Stimulated activated CD4-positive, alpha-beta T cell treated with anti-CD3 and anti-CD28 coated beads, TNF-alpha, amount 100 ng/mL, for 24 hours (primary cell): Measurements from ENCODE around the gene POLR2J.

Experiments used
- DNase-seq, 3 experiments: peaks; one replicate each; pipeline ENCODE4 v3.0.0-alpha.2; 2020; ENCODE audit warnings: low read depth in 3 of 3

The POLR2J gene

DNA sequence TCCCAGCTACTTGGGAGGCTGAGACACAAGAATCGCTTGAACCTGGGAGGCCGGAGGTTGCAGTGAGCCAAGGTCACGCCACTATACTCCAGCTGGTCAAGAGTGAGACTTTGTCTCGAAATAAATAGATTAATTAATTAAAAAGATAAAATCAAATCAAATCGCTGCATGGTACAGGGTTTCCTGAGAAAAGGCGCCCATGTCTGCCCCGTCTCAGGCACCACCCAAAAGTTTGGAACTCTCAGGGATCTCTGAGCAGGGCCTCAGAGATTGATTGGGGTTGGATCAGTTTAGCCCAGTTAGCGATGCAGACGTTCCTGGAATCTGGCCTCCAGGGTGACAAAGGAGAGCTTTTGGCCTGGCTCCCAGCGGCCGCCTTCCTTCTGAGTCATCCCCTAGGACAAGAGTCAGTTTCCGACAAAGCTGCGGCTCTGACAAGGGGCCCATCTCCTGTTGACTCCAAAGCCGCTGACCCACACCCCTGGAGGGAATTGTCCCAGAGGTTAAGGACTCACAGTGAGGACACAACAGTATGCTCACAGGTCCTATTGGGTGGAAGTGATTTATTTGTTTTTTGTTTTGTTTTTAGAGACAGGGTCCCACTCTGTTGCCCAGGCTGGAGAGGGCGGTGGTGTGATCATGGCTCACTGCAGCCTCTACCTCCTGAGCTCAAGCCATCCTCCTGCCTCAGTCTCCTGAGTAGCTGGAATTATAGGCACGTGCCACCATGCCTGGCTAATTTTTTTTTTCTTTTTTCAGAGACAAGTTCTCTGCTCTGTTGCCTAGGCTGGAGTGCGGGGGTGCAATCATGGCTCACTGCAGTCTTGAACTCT, 38.5 kb downstream of the POLR2J start:
- DNase-seq: no peak

DNA sequence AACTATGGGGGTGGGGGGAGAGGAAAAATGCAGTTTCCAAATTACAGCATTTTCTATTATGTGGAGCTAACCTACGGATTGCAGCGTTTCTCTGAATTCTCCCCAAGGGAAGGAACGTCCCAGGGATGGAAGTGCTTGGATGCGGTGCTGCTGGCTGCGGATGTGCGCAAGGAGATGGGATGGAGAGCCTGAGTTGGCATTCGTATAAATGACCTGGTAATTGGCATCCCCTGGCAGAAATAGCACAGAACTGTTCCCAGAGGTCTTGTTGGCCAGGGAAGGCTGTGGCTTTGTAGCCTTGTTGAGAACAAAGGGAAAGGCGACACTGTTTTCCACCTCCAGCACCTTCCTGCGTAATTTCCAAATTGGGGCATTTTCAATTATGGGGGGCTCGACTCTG, 42.6 kb downstream of the POLR2J start:
- DNase-seq: no peak

DNA sequence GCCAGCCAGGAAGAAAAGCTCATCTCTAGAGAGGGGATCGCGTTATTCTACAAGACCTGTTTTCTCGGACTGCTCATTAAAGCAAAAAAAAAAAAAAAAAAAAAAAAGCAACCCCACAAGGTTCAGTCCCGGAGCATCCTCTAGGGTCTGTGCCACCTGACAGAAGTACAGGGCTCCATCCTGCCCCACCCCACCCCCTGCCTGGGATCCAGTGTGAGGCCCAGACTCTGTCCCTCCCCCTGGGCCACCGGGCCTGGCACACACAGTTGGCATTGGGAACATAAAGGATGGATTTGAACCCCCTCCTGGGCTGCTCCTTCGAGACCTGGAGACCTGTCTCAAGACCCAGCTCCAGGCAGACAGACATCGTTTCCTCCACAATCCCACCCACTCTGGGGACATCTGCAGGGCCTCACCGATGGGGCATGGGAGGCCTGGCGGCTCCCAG, 44.7 kb downstream of the POLR2J start:
- DNase-seq: no peak

DNA sequence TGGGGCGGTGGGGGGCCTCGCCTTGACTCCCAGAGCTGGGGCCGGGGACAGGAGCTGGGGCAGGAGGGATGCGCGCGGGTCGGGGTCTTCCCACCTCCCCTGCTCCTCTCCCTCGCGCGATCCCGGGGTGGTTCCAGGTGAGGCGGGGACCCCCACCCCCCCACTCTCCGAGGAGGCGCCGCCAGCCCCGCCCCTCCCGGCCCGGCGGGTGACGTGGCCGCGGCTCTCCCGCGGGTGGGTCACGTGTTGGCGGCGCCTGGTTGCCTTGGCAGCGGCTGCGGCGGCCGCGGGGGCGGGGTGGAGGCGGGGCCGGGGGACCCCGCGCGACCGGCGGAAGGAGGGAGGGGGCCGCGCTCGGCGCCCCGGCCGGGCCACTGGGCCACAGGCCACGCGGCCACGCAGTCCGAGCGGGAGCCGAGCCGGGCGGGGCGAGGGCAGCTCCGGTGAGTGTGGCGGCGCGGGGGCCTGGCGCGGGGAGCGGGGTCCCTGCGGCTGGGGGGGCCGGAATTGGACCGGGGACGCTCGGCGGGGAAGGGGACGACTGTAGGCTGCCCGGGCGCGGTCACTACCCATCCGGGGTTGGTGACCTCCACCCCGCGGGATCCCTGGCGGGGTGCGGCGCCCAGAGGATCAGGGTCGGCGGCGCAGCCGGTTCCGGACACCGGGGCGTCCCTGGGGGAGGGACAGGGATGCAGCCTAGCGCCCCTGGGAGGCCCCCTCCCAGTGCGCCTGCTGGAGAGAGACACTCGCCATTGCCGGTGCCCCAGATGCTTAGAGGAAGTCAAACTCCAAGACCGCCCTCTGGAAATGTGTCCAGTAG, 45.3 kb downstream of the POLR2J start, which contains the start of gene ORAI2:
Gene ORAI2 (plus strand): TSS at position 357 of the 820 bp plus-strand sequence. CDS start 5,382 bp downstream, outside the sequence.
- DNase-seq: peak; percentile 76 to 85 (median 77)

DNA sequence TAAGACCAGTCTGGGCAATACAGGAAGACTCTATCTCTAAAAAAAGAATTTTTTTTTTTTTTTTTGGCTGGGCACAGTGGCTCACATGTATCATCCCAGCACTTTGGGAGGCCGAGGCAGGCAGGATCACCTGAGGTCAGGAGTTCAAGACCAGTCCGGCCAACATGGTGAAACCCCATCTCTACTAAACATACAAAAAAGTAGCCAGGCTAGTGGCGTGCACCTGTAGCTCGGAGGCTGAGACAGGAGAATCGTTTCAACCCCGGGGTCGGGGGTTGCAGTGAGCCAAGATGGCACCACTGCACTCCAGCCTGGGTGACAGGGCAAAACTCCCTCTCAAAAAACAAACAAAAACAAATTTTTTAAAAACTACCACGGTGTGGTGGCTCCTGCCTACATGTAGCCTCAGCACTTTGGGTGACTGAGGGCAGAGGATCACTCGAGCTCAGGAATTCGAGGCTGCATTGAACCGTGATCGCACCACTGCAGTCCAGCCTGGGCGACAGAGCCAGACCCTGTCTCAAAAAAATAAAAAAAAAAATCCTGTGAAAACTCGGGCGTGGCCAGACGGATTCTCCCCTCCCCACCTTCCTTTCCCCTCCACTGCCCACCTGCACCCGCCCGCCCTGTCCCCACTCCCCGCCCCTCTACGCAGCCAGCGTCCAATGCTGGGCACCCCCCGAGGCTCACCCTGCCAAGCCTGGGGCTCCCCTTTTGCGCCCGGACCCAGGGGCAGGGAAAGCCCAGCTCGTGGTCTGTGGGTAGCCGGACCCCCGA, 46.1 kb downstream of the POLR2J start:
- DNase-seq: no peak

DNA sequence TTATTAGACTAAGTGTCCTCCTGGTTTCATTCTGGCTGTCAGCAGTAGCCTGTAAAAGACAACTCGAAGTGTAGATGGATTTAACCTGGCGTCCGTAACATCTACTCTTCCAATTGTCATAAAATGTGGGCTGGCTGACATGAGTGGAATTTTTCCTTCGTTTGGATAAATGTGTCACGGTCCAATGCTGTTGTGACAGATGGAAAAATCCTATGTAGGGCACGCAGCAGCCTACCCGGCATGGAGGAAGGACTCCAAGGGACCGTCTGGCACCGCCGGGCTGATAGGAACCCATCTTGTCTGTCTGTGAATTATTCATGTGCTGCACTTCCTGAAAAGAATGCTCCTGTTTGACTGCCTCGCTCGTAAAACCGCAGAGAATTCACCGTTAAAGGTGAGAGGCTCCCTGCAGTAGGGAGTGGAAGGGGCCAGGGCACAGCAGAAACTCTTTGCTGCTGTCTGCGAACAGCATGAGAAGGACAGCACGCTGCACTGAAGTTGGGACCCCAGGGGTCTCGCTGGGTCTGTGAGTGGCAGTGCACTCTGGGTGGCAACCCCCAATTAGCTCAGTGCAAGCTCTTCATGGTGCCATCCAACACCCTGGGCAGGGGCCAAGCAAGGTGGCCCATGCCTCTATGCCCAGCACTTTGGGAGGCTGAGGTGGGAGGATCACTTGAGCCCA, 47.0 kb downstream of the POLR2J start:
- peak in 2 of 3 experiments; percentile 31 to 38 for DNase-seq

DNA sequence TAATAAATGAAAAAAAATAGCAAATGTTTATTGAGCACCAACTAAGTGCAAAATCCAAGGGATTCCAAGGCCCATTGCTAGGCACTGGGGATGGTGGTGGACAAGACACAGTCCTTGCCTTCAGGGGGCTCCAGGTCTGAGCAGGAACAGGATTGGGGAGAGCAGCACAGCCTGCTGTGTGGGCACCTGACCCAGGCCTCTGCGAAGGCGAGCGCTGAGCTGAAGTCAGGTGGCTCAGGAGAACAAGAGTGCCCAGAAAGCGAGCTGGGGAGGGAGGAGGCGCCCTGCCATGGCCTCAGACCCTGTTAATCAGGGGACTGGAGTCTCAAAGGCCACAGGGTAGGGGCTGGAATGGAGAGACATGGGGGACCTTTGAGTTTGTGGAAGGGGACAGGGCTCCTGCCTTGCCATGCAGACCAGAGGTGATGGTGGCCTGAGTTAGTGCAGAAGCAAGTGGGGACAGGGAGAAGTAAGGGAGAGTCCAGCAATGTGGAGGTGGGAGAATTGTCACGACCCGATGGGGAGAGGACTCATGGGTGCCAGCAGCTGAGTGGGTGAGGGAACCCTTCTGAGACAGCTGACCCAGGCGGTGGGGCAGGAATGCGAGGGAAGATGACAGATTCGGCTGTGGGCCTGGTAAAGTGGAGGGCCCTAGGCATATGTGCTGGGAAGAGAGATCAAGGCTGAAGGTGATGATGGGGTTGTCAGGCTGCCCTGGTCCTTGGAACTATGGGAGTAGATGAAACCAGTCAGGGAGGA, 49.4 kb downstream of the POLR2J start:
- no peak for DNase-seq

DNA sequence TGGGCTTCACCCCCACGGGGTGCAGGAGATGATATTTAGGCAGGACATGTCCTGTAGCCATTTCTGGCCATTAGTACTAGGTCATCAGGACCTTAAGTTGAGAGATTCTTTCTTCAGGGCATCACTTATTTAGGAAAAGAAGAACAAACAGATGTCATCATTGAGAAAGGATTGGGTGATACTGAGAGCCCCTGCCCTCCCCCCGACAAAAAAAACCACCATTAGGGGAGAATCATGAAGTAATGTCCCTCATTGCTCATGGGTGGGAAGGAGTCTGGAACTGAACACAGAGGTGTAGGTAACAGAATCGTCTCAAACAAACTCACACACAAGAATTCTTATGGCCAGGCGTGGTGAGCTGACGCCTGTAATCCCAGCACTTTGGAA, 51.7 kb downstream of the POLR2J start:
- DNase-seq: no peak

DNA sequence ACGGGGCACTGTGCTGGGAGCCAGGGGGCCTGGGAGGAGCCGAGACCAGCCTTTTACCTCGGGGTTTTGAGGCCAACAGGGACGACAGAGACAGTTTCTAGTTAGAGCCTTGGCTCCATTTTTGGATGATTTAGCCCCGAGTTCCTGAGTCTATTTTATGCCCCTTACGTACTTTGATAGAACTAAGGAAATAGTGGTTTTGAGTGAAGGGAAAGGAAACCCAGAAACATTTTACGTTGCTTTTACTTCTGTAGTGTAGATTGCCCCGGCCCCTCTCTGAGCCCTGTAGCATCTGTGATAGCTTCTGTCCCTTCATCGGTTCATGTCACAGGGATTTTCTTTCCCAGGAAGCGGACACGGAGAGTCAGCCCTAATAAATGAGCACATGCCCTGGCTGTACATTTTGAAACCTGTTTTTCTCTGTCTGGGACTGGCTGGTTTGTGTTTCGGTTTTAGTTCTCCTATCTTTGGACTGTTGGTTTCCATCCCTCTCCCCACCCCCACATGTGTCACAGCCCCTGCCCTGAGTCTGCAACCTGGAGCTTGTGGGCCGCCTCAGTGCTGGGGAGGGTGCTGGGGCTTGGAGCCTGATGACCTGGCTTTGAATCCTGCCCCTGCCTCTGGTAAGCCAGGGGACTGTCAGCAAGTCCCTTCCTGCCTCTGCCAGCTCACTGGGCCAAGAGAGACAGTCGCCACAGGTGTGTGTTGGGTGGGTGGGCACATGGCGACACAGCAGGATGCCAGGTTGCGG, 52.3 kb downstream of the POLR2J start:
- DNase-seq: peak; percentile 59 to 78 (median 63)

DNA sequence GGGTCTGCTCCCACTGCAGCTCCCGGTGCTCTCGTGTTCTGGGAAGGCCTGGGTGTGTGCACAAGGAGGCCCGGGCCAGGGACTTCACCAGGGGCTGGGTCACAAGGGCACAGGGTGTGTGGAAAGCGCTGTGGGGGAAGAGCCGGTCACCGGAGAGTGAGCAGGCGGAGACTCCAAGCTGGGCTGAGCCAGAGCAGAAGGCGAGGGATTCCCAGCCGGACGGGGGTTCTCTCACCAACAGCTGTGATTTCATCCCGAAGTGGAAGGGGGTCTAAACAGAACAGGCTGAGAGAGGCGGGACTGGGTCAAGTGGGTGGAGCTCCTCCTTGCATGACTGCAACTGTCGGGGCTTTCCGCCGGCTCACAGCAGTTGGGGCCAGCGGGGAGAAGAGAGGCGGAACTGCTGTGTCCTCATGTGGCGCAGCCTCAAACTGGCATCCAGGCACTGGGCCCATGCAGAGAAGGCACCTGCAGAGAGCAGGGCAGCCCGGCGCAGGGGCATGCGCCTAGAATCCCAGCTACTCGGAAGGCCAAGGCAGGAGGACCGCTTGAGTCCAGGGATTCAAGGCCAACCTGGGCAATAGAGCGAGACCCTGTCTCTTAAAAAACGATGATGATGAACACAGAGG, 53.0 kb downstream of the POLR2J start:
- DNase-seq: peak; percentile 72 to 78 (median 75)

DNA sequence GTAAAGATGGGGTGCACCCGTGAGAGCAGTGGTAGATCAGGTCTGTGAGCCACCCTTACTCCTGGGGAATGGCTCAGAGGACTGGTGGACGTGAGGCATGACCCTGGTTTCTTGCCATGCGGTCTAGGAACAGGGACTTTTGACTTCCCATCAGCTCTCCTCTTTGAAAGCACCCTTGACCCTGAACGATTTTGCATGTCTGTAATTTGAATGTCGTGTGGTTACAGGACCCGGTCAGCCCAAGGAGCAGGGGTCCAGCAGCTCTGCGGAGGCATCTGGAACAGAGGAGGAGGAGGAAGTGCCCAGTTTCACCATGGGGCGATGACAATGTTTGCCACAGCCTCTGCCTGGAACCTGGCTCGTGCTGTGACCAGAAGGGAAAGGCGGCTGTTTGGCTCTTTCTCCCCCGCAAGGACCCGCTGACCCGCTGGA, 53.9 kb downstream of the POLR2J start:
- DNase-seq: no peak

DNA sequence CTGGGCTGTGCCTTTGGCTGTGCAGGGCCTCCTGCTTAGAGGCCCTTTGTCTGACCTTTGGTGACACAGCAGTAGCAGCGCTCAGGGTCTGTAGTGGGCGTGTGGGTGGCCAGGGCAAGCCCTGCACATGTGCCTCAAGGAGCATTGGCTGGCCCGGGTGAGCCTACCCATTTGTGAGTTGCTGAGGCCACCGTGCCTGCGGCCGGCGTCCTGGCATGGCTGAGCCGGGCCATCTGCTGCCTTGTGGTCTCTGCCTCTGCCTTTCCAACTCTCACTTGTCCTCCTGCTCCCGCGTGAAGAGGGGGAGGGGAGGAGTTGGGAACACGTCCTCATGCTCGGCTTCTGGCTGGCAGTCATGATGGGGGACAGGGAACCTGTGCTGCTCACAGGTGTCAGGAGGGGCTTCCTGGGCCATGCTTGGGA, 54.6 kb downstream of the POLR2J start:
- no peak for DNase-seq
